Body of pancreas (tissue), 4 donors: ENCODE results near the gene YEATS2.

Experiments used
- CTCF ChIP-seq, 7 experiments: fragments of 450-650 bp in 4 of 7; fragments of 200-600 bp in 3 of 7; sonication (generic) in 3 of 7; IDR thresholded peaks; one replicate each; pipeline ENCODE4 v1.5.1; 2016 to 2019; ENCODE audit warnings: antibody characterized with exemption in 7 of 7
- POLR2A ChIP-seq, 3 donors: fragments of 450-650 bp; IDR thresholded peaks; one replicate each; pipeline ENCODE4 v1.6.1; 2016; ENCODE audit warnings: antibody characterized with exemption in 3 of 3, mild to moderate bottlenecking in 2 of 3

DNA sequence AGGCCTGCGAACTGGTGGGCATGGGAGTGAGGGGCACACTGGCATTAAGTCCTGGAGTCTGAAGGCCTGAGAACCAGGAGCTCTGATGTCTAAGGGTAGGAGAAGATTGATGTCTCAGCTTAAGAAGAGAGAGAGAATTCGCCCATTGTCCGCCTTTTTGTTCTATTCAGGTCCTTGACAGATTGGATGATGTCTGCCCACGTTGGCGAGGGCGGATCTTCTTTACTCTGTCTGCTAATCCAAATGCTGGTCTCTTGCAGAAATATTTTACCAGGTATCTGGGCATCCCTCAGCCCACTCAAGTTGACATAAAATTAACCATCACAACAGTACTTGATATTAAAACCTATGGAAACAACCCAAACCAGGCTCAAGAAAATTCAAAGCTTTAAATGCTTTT, 83.6 kb downstream of the YEATS2 start:
- TF ChIP-seq POLR2A (IDR thresholded peaks at IDR 0.05), result no peak
- no peak for TF ChIP-seq CTCF (IDR thresholded peaks at IDR 0.05)
